ENCODE measurements around the gene SLX9. TPM values are rescaled to one million over a fixed set of nuclear protein-coding genes. Genes with fewer than 3 reads are reported as not detected.

The SLX9 gene
- total RNA-seq, 4 donors from 2014 or later, result 20.8 to 59.3 (median 27.6) TPM

DNA sequence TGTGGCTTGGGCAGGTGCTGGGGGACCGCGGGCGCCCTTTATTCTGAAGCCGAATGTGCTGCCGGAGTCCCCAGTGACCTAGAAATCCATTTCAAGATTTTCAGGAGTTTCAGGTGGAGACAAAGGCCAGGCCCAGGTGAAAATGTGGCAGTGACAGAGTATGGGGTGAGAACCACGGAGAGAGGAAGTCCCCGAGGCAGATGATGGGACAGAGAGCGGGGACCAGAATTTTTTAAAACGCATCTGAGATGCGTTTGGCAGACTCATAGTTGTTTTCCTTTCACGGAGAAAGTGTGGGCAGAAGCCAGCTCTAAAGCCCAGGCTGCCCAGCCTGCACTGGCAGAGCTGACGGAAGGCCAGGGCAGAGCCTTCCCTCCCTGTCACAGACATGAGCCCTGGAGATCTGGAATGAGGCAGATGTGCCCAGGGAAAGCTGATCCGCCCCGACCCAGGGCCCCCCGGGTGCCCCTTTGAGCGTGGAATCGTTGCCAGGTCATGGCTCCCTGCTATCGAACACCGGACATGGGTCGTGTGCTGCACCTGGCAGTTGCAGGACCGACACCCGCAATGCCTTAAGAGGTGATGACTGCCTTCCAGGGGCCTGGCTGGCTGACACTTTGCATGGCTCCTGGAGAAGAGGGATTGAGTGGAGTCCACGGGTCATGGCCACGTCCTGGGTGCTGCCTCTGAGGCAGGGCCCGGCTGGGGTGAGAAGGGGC, 6.5 kb upstream of the SLX9 start:
- 69% methylated on average over 20 of the region's 25 CpGs for WGBS
- Histone ChIP-seq H3K4me1 (peaks cover 24 to 35% (median 29%) of the 10 kb centered on the region in 4 donors), H3K9me3 (no peaks in the 10 kb centered on the region), H3K27ac (replicated peaks in 1 of 4) (no peak overlapping the region), H3K4me3 (peak overlapping the region in 2 of 4 donors; percentile 52 to 65), H3K36me3 (no peaks in the 10 kb centered on the region), H3K27me3 (peaks cover 4 to 65% (median 25%) of the 10 kb centered on the region in 4 donors)
- no peak for TF ChIP-seq POLR2AphosphoS5 (IDR thresholded peaks at IDR 0.05)
- TF ChIP-seq POLR2A (IDR thresholded peaks at IDR 0.05; ENCODE audit: low read depth), result no peak
- TF ChIP-seq EP300 (IDR thresholded peaks at IDR 0.05), result no peak
- TF ChIP-seq CTCF (IDR thresholded peaks at IDR 0.05), result no peak
- intact Hi-C loops (cut with DNase I), result loop anchor here (5.0 kb wide), 3 partner anchors 41 to 131 kb away; partner anchors contain the start of genes SUMO3 and UBE2G2
- DNase-seq (ENCODE audit: extremely low spot score), result no peak

DNA sequence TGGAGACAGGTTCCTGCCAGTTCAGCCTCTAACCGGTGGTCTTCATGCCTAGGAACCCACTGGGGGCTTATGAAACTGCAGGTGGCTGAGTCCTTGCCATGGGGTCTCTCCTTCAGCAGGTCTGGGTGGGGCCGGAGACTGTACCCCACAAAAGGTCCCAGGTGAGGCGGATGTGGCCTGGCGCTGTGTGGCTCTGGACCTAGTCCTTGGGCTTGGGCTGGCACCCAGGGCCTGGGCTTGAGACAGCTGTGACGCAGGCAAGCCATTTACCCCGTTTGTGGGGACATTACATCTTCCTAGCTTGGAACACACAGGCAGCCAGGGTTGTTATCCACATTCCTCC, 5.9 kb upstream of the SLX9 start:
- H3K27ac ChIP-seq (replicated peaks in 1 of 4), result no peak overlapping the region

DNA sequence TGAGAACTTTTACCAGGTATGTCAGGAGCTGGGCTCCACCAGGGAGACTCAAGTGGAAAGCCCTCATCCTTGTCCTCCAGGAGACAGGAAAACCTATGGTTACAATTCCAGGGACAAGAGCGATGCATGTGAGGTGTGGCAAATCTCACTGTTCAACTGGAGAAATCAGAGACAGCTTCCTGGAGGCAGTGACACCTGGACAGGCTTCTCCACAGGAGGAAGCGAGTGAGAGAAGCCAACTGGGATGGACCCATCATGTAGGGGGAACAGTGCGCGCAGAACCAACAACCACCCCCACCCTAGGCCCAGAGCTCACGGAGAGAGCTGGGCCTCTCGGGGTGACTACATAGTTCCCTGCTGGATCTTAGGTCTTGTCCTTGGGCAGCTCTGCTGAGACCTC, 5.6 kb upstream of the SLX9 start:
- WGBS, result 98% methylated on average over 6 of the region's 6 CpGs
- Histone ChIP-seq H3K4me1 (peaks cover 26 to 38% (median 33%) of the 10 kb centered on the region in 4 donors), H3K9me3 (no peaks in the 10 kb centered on the region), H3K27me3 (peaks cover 4 to 56% (median 25%) of the 10 kb centered on the region in 4 donors), H3K4me3 (no peak overlapping the region), H3K36me3 (no peaks in the 10 kb centered on the region), H3K27ac (replicated peaks in 1 of 4) (no peak overlapping the region)
- TF ChIP-seq POLR2AphosphoS5 (IDR thresholded peaks at IDR 0.05), result no peak
- no peak for TF ChIP-seq EP300 (IDR thresholded peaks at IDR 0.05)
- TF ChIP-seq CTCF (IDR thresholded peaks at IDR 0.05), result no peak
- no peak for TF ChIP-seq POLR2A (IDR thresholded peaks at IDR 0.05; ENCODE audit: low read depth)
- no peak for DNase-seq (ENCODE audit: extremely low spot score)
- intact Hi-C loops (cut with DNase I), result loop anchor here (5.0 kb wide), 3 partner anchors 42 to 132 kb away; partner anchors contain the start of genes SUMO3 and UBE2G2

More for the DNA sequence above, 5.9 kb upstream of the SLX9 start:
- no peaks in the 10 kb centered on the region for H3K9me3 ChIP-seq
- H3K4me3 ChIP-seq, result no peak overlapping the region
- no peak for DNase-seq (ENCODE audit: extremely low spot score)
- intact Hi-C loops (cut with DNase I), result loop anchor here (5.0 kb wide), 3 partner anchors 42 to 132 kb away; partner anchors contain the start of genes SUMO3 and UBE2G2
- peaks cover 24 to 34% (median 29%) of the 10 kb centered on the region in 4 donors for H3K4me1 ChIP-seq
- TF ChIP-seq POLR2AphosphoS5 (IDR thresholded peaks at IDR 0.05), result no peak
- TF ChIP-seq CTCF (IDR thresholded peaks at IDR 0.05), result no peak
- no peak for TF ChIP-seq POLR2A (IDR thresholded peaks at IDR 0.05; ENCODE audit: low read depth)
- TF ChIP-seq EP300 (IDR thresholded peaks at IDR 0.05), result no peak
- WGBS, result 90% methylated on average over 5 of the region's 6 CpGs
- peaks cover 4 to 60% (median 25%) of the 10 kb centered on the region in 4 donors for H3K27me3 ChIP-seq
- no peaks in the 10 kb centered on the region for H3K36me3 ChIP-seq

DNA sequence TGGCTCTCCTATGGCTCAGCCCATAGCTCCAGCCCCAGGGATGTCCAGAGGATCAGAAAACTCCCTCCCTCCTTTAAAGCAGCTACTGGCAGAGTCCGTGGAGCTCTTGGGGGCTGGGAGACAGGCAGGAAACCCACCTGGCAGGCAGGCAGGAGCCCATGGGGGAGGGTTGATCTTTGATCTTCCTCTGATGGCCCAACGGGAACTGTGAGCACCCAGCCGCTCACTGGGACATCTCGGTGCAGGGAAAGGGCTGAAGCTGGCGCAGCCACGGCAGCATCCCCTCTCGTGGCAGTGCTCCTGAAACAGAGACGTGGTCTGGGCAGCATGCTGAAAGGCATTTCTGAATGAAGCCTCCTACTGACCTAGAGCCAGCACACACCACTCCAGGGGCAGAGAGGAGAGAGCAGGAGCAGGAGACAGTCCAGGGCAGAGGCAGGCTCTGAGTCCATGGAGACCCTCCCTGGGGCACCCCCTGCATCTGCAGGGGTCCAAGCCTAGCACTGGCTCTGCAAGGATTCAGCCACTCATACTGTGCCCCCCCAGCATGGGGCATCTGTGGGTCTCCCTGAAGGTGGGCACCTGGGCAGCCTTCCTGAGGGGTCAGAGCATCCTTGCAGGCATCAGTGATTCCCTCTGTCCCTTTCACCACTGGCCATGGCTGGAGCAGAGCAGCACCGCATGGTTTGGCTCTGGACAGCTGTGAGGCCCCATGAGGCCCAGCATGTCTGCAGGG, 4.9 kb upstream of the SLX9 start:
- Histone ChIP-seq H3K27ac (replicated peaks in 1 of 4) (no peak overlapping the region), H3K4me1 (peaks cover 27 to 40% (median 36%) of the 10 kb centered on the region in 4 donors), H3K36me3 (no peaks in the 10 kb centered on the region), H3K4me3 (no peak overlapping the region), H3K9me3 (no peaks in the 10 kb centered on the region), H3K27me3 (peaks cover 4 to 49% (median 24%) of the 10 kb centered on the region in 4 donors)
- WGBS, result 86% methylated on average over 8 of the region's 9 CpGs
- DNase-seq (ENCODE audit: extremely low spot score), result no peak
- intact Hi-C loops (cut with DNase I), result loop anchor here (5.0 kb wide), 3 partner anchors 43 to 133 kb away; partner anchors contain the start of genes SUMO3 and UBE2G2
- TF ChIP-seq POLR2AphosphoS5 (IDR thresholded peaks at IDR 0.05) (no peak), EP300 (IDR thresholded peaks at IDR 0.05) (no peak), POLR2A (IDR thresholded peaks at IDR 0.05; ENCODE audit: low read depth) (no peak), CTCF (IDR thresholded peaks at IDR 0.05) (no peak)

All from esophagus muscularis mucosa (tissue), 4 donors.